ENCODE data around the gene FREM3.
"Not testable (repeated sequence)": the region's sequence is repeated elsewhere in the genome, so short reads cannot be mapped to it uniquely, and the experiment has no call there.

The FREM3 gene

DNA sequence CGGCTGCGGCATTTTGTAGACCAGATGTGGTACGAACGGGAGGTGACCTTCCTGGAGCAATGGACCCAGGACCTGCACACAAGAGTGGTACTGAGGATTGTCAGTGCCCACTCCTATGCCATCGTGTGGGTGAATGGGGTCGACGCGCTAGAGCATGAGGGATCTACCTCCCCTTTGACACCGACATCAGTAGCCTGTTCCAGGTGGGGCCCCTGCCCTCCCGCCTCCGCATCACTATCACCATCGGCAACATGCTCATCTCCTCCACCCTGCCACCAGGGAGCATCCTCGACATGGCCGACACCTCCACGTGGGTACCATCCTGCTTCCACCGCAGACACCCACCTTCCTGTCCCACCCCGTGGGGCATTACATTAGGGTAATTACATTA lies 140.7 kb downstream of the FREM3 start:
- H3K9ac ChIP-seq (ENCODE audit: low read depth, low read length): peak overlapping the region; percentile 74; the same call in 1 of the 2 replicates
- peak overlapping the region; percentile 79 for H3K4me3 ChIP-seq (ENCODE audit: low read length)

DNA sequence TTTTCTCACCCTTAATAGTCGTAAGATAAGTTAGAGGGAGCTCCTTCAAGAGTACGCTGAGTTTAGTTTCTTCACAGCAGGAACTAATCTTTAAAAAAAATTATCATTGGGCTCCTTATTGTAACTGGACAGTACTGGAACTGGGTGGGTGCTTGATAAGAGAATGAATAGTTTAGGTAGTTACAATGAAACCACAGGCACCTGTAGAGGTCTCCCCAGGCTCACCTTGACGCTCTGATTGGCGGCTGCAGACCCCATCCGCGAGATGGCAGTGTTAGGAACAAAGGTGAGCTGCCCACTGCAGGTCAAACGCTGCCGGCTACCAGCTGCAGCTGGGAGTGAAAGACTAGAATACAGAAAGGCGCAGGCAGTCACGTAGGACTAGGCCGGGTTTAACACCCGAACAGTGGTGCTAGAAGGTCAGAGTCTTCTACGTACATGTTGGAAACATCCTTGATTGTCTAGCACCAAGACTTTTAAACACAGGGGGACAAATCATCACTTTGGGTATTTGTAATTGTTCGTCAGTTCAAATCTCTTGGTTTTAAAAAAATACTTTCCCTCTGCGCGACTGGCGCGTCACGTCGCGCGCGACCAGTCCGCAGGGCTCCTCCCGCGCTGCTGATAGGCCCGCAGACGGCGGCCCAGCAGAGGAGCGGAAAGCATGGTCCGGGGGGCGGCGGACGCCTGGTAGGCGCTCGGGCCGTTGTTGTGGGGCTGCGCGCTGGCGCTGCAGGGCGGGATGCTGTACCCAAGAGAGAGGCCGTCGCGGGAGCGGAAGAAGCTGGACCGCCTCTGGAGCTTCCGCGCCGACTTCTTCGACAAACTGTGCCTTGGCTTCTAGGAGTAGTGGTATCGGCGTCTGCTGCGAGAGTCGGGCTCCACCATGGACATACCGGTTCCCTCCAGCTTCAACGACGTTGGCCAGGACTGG lies 141.4 kb downstream of the FREM3 start:
- Histone ChIP-seq H3K4me3 (ENCODE audit: low read length) (peak overlapping the region; percentile 79), H3K36me3 (ENCODE audit: insufficient read depth, low read depth, low read length) (peaks cover 14% of the 10 kb centered on the region), H3K27ac (ENCODE audit: low read length) (no peak overlapping the region), H3K9ac (ENCODE audit: low read depth, low read length) (peak overlapping the region; percentile 74; the same call in 1 of the 2 replicates), H3K4me1 (ENCODE audit: insufficient read depth, low read length) (no peaks in the 10 kb centered on the region), H3K27me3 (ENCODE audit: insufficient read depth, low read length) (peaks cover 9% of the 10 kb centered on the region; the same call in 1 of the 2 replicates), H3K9me3 (ENCODE audit: insufficient read depth, low read depth, low read length) (no peaks in the 10 kb centered on the region)

More for the DNA sequence above, 140.7 kb downstream of the FREM3 start:
- H3K4me1 ChIP-seq (ENCODE audit: insufficient read depth, low read length): no peaks in the 10 kb centered on the region
- peaks cover 9% of the 10 kb centered on the region; the same call in 1 of the 2 replicates for H3K27me3 ChIP-seq (ENCODE audit: insufficient read depth, low read length)
- H3K36me3 ChIP-seq (ENCODE audit: insufficient read depth, low read depth, low read length): peaks cover 7% of the 10 kb centered on the region
- H3K27ac ChIP-seq (ENCODE audit: low read length): no peak overlapping the region
- H3K9me3 ChIP-seq (ENCODE audit: insufficient read depth, low read depth, low read length): no peaks in the 10 kb centered on the region

DNA sequence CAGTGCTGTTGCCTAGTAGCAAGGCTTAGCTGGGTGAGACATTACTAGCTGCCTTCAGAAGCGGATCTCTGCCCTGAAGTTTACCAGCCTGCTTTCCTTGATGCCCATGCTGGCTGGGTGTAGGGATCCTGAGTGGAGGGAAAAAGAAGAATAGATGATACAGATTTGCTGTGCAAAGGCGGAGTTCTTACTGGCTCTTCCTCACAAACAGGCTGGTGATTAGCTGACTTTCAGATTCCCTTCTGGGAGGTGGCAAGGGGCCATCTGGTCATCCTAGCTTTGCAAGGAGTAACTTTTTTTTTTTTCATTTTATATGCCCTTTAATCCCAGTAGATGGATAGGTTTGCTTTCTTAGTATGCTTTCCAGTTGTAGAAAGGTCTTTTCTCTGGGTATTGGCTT lies 142.2 kb downstream of the FREM3 start:
- H3K27ac ChIP-seq (ENCODE audit: low read length): no peak overlapping the region
- H3K27me3 ChIP-seq (ENCODE audit: insufficient read depth, low read length): peaks cover 9% of the 10 kb centered on the region; the same call in 1 of the 2 replicates
- H3K9ac ChIP-seq (ENCODE audit: low read depth, low read length): no peak overlapping the region
- no peaks in the 10 kb centered on the region for H3K9me3 ChIP-seq (ENCODE audit: insufficient read depth, low read depth, low read length)
- H3K36me3 ChIP-seq (ENCODE audit: insufficient read depth, low read depth, low read length): peaks cover 22% of the 10 kb centered on the region
- no peaks in the 10 kb centered on the region for H3K4me1 ChIP-seq (ENCODE audit: insufficient read depth, low read length)
- no peak overlapping the region for H3K4me3 ChIP-seq (ENCODE audit: low read length)

DNA sequence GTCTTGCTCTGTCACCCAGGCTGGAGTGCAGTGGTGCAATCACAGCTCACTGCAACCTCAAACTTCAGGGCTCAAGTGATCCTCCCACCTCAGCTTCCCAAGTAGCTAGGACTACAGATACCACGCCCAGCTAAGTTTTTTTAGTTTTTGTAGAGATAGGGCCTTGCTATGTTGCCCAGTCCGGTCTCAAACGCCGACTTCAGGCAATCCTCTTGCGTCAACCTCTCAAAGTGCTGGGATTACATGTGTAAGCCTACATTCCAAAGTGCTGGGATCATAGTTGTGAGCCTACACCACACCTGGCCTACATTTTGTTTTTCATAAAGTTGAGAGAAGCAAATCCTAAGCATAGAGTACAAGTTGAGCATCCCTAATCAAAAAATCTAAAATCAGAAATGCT lies 144.8 kb downstream of the FREM3 start:
- no peaks in the 10 kb centered on the region for H3K4me1 ChIP-seq (ENCODE audit: insufficient read depth, low read length)
- H3K27me3 ChIP-seq (ENCODE audit: insufficient read depth, low read length): peaks cover 9% of the 10 kb centered on the region; the same call in 1 of the 2 replicates
- peaks cover 47% of the 10 kb centered on the region for H3K36me3 ChIP-seq (ENCODE audit: insufficient read depth, low read depth, low read length)
- H3K4me3 ChIP-seq (ENCODE audit: low read length): no peak overlapping the region
- H3K9me3 ChIP-seq (ENCODE audit: insufficient read depth, low read depth, low read length): no peaks in the 10 kb centered on the region
- H3K27ac ChIP-seq (ENCODE audit: low read length): no peak overlapping the region
- H3K9ac ChIP-seq (ENCODE audit: low read depth, low read length): no peak overlapping the region

DNA sequence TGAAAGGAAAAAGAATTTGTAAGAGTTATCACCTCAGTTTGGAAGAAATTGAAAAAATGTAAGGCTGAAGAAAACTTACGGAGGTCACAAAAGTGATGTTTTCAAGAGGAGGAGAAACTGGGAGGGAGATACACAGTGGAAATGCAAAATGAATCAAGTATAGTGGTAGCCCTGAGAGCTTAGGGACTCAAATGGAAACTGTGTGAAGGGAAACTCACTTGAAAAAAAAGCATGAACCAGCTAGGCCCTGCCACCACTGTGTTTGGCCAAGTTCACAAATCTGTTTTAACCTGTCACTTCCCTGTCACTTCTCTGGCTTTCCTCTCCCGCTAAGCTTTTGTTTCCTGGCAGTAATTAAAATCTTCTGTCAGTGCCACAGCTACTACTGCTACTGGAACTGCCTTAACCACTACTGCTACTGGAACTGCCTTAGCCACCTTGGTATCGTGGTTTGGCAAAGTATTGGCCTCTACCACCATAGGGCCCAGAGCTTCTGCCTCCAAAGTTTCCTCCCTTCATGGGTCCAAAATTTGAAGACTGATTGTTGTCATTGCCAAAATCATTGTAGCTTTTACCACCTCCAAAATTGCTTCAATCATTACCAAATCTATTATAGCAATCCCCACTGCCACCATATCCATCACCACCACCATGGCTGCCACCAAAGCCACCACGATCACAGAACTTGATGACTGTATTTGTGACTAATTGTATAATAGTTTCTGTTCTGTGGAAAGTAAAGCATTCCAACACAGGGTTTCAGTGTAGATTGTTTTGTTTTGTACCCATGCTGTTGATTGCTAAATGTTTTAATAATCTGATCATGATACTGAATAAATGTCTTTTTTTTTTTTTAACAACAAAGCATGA lies 145.5 kb downstream of the FREM3 start:
- Histone ChIP-seq H3K9me3 (ENCODE audit: insufficient read depth, low read depth, low read length) (no peaks in the 10 kb centered on the region), H3K36me3 (ENCODE audit: insufficient read depth, low read depth, low read length) (peaks cover 54% of the 10 kb centered on the region), H3K9ac (ENCODE audit: low read depth, low read length) (no peak overlapping the region), H3K27ac (ENCODE audit: low read length) (no peak overlapping the region), H3K27me3 (ENCODE audit: insufficient read depth, low read length) (peaks cover 6% of the 10 kb centered on the region; the same call in 1 of the 2 replicates), H3K4me1 (ENCODE audit: insufficient read depth, low read length) (no peaks in the 10 kb centered on the region), H3K4me3 (ENCODE audit: low read length) (no peak overlapping the region)

DNA sequence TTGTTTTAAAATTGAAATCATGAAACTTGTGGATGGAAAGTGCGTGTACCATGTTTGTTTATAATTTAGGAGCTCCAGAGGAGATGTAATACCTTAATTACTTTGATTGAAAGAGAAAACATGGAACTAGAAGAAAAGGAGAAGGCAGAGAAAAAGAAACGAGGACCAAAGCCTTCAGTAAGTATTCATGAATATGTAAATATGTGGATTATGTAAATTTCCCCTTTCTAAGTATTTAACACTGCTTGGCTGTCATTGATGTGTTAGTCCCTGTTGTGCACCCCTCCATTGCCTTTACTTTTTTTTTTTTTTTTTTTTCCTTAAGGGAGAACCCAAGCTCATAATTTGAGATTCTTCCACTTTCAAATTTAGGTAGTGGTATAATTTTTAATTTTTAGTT lies 150.5 kb downstream of the FREM3 start:
- H3K9ac ChIP-seq (ENCODE audit: low read depth, low read length): no peak overlapping the region
- no peaks in the 10 kb centered on the region for H3K4me1 ChIP-seq (ENCODE audit: insufficient read depth, low read length)
- H3K9me3 ChIP-seq (ENCODE audit: insufficient read depth, low read depth, low read length): no peaks in the 10 kb centered on the region
- peaks cover 99% of the 10 kb centered on the region for H3K36me3 ChIP-seq (ENCODE audit: insufficient read depth, low read depth, low read length)
- no peaks in the 10 kb centered on the region for H3K27me3 ChIP-seq (ENCODE audit: insufficient read depth, low read length)
- no peak overlapping the region for H3K27ac ChIP-seq (ENCODE audit: low read length)
- H3K4me3 ChIP-seq (ENCODE audit: low read length): no peak overlapping the region

DNA sequence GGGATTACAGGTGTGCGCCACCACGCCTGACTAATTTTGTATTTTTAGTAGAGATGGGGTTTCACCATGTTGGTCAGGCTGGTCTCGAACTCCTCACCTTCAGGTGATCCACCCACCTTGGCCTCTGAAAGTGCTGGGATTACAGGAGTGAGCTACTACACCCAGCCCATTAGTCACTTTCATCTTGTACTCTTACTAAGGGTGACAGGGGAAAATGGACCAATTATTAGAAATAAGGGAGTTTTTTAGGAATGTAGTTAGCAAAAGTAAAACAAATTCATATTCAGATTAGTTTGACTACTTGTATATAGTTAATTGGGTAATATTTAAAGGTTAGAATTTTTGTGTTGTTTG lies 160.8 kb downstream of the FREM3 start:
- no peaks in the 10 kb centered on the region for H3K4me1 ChIP-seq (ENCODE audit: insufficient read depth, low read length)
- H3K36me3 ChIP-seq (ENCODE audit: insufficient read depth, low read depth, low read length): peaks cover 100% of the 10 kb centered on the region
- H3K27me3 ChIP-seq (ENCODE audit: insufficient read depth, low read length): no peaks in the 10 kb centered on the region

DNA sequence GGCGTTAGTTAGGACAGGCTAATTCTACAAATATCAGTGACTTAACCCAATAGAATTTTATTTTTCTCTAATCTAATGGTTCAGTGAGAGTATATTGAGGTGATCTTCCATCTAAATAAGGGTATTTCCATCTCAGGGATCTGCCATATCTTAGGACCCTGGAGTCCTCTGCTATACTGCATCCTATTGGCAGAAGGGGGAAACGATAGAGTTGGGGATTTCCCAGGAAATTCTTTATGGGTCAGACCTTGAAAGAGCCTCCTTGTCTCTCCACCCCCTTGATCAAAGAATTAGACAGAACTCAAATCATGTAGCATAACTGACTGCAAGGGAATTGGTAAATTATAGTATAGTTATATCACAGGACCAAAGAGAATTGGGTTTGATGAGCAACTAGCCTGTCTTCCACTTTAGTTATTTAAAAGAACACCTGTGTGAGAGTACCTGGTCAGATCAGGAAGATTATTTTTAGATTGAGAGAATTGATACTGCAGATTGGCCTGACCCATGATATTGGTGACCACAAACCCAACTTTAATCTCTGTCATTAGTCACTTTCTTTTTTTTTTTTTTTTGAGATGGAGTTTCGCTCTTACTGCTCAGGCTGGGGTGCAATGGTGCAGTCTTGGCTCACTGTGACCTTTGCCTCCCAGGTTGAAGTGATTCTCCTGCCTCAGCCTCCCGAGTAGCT lies 161.4 kb downstream of the FREM3 start:
- no peak overlapping the region for H3K27ac ChIP-seq (ENCODE audit: low read length)
- H3K36me3 ChIP-seq (ENCODE audit: insufficient read depth, low read depth, low read length): peaks cover 100% of the 10 kb centered on the region
- H3K27me3 ChIP-seq (ENCODE audit: insufficient read depth, low read length): no peaks in the 10 kb centered on the region
- H3K9ac ChIP-seq (ENCODE audit: low read depth, low read length): no peak overlapping the region
- H3K4me1 ChIP-seq (ENCODE audit: insufficient read depth, low read length): no peaks in the 10 kb centered on the region
- no peak overlapping the region for H3K4me3 ChIP-seq (ENCODE audit: low read length)
- H3K9me3 ChIP-seq (ENCODE audit: insufficient read depth, low read depth, low read length): no peaks in the 10 kb centered on the region

More for the DNA sequence above, 160.8 kb downstream of the FREM3 start:
- H3K27ac ChIP-seq (ENCODE audit: low read length): no peak overlapping the region
- H3K9me3 ChIP-seq (ENCODE audit: insufficient read depth, low read depth, low read length): no peaks in the 10 kb centered on the region
- H3K4me3 ChIP-seq (ENCODE audit: low read length): no peak overlapping the region
- H3K9ac ChIP-seq (ENCODE audit: low read depth, low read length): no peak overlapping the region

DNA sequence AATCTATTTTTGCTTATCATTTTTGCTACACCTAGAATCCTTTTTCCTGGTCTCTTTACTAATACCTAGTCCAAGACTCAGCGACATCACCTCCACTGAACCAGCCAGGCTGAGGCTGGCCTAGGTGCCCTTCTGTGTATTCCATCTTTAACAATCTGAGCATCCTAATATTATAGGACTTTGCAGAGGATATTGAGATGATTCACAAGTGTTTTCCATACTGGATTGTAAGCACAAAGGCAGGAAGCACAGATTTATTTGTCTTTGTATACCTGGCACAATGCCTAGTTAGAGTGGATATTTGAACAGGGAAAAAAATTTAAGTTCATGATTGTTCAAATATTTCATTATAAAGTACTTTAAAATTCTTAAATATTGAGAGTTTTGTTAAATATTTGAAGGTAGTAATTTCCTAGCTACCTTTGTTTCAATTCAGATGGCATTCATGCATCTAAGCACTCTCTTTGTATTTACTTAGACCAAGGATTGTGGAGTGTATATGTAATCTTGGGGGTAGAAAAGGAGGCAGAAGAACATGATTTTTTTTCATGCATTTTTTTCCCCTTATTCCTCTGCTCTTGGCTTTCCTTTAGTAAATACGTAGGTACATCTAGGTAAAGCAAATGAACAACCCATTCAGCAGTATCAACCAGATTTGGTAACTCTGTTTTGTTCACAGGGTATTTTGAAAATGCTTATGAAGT lies 168.5 kb downstream of the FREM3 start:
- peaks cover 100% of the 10 kb centered on the region for H3K36me3 ChIP-seq (ENCODE audit: insufficient read depth, low read depth, low read length)
- H3K27me3 ChIP-seq (ENCODE audit: insufficient read depth, low read length): no peaks in the 10 kb centered on the region
- H3K4me3 ChIP-seq (ENCODE audit: low read length): no peak overlapping the region
- H3K27ac ChIP-seq (ENCODE audit: low read length): no peak overlapping the region
- no peaks in the 10 kb centered on the region for H3K4me1 ChIP-seq (ENCODE audit: insufficient read depth, low read length)
- no peaks in the 10 kb centered on the region for H3K9me3 ChIP-seq (ENCODE audit: insufficient read depth, low read depth, low read length)
- H3K9ac ChIP-seq (ENCODE audit: low read depth, low read length): no peak overlapping the region

DNA sequence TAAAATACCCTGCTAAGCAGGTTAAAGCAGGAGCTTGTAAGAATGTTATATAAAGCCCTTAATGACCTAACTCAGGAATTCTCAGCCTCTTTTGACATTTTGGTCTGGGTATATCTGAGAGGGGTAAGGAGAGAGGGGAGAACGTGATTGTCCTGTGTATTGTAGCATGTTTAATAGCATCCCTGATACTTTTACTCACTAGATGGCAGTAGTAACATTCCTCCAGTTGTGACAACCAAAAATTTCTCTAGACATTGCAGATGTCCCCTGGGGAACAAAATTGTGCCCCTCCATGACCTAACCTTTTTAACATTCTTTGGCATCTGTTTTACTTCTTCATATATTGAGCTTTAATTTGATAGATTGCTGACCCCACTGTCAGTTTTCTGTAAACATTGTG lies 169.1 kb downstream of the FREM3 start:
- no peak overlapping the region for H3K27ac ChIP-seq (ENCODE audit: low read length)

DNA sequence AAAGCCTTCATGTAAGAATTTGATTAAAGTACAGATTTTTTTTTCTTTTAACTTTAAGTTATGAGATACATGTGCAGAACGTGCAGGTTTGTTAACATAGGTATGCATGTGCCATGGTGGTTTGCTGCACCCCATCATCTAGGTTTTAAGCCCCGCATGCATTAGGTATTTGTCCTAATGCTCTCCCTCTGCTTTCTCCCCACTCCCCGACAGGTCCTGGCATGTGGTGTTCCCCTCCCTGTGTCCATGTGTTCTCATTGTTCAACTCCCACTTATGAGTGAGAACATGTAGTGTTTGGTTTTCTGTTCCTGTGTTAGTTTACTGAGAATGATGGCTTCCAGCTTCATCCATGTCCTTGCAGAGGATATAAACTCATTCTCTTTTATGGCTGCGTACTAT lies 172.4 kb downstream of the FREM3 start:
- H3K4me1 ChIP-seq (ENCODE audit: insufficient read depth, low read length); H3K27me3 ChIP-seq (ENCODE audit: insufficient read depth, low read length); H3K4me3 ChIP-seq (ENCODE audit: low read length); H3K9me3 ChIP-seq (ENCODE audit: insufficient read depth, low read depth, low read length); H3K9ac ChIP-seq (ENCODE audit: low read depth, low read length); H3K27ac ChIP-seq (ENCODE audit: low read length): not testable (repeated sequence)
- H3K36me3 ChIP-seq (ENCODE audit: insufficient read depth, low read depth, low read length): peaks cover 100% of the 10 kb centered on the region

More for the DNA sequence above, 169.1 kb downstream of the FREM3 start:
- Histone ChIP-seq H3K4me3 (ENCODE audit: low read length) (no peak overlapping the region), H3K36me3 (ENCODE audit: insufficient read depth, low read depth, low read length) (peaks cover 100% of the 10 kb centered on the region), H3K9me3 (ENCODE audit: insufficient read depth, low read depth, low read length) (no peaks in the 10 kb centered on the region), H3K27me3 (ENCODE audit: insufficient read depth, low read length) (no peaks in the 10 kb centered on the region), H3K4me1 (ENCODE audit: insufficient read depth, low read length) (no peaks in the 10 kb centered on the region), H3K9ac (ENCODE audit: low read depth, low read length) (no peak overlapping the region)

All from iPS-20b (cell line).